H1 (cell line): Measurements from ENCODE around the gene BCL2L14. TPM values are rescaled to one million over a fixed set of nuclear protein-coding genes. Genes with fewer than 3 reads are reported as not detected.

Experiments
- CTCF ChIA-PET: fragments of 300-600 bp; sonication (Branson Sonifier 250); formaldehyde crosslinking; loops from one replicate; lab custom pipeline; 2021; ENCODE audit not compliant: partially characterized antibody; lab: Charles Lee
- POLR2A ChIA-PET: fragments of 300-600 bp; sonication (Branson Sonifier 250); formaldehyde crosslinking; loops from one replicate; lab custom pipeline; 2021; ENCODE audit warnings: inconsistent platforms; ENCODE audit not compliant: partially characterized antibody; lab: Charles Lee
- DNase-seq, 2 experiments: peaks; one replicate each; pipeline versions ENCODE4 v3.0.0 to v3.0.0-alpha.2; 2010 to 2022; ENCODE audit warnings: low spot score in 2 of 2, low read depth in 1 of 2, mixed read lengths in 1 of 2
- FAIRE-seq: peaks from 2 replicates; lab custom pipeline; 2011; peaks lifted over from hg19 to GRCh38; lab: Jason Lieb, UNC
- H2AFZ ChIP-seq: 2 replicates; pipeline ENCODE4 v1.8.1; 2012; ENCODE audit warnings: low read length, inconsistent platforms
- H2AK5ac ChIP-seq: 2 replicates; pipeline ENCODE4 v1.6.1; 2013; ENCODE audit warnings: low read depth, low read length
- H2BK120ac ChIP-seq: replicated peaks from 2 replicates; pipeline ENCODE3; 2013; ENCODE audit warnings: low read depth, low read length, inconsistent platforms
- H2BK12ac ChIP-seq: 2 replicates; pipeline ENCODE4 v1.6.1; 2013; ENCODE audit warnings: low read depth, low read length
- H2BK15ac ChIP-seq: 2 replicates; pipeline ENCODE4 v1.6.1; 2013; ENCODE audit warnings: low read length
- H2BK20ac ChIP-seq: 2 replicates; pipeline ENCODE4 v1.6.1; 2013; ENCODE audit warnings: low read length
- H2BK5ac ChIP-seq: 2 replicates; pipeline ENCODE4 v1.6.1; 2013; ENCODE audit warnings: low read depth, low read length
- H3K14ac ChIP-seq: 2 replicates; pipeline ENCODE4 v1.6.1; 2013; ENCODE audit warnings: inconsistent platforms; ENCODE audit not compliant: insufficient read length
- H3K18ac ChIP-seq: 2 replicates; pipeline ENCODE4 v1.6.1; 2013; ENCODE audit warnings: low read length; ENCODE audit errors: extremely low read depth
- H3K23ac ChIP-seq: 2 replicates; pipeline ENCODE4 v1.6.1; 2013; ENCODE audit warnings: inconsistent platforms; ENCODE audit not compliant: insufficient read length
- H3K23me2 ChIP-seq: 2 replicates; pipeline ENCODE4 v1.6.1; 2013; ENCODE audit warnings: low read depth, low read length
- H3K27ac ChIP-seq: 2 replicates; pipeline ENCODE4 v1.6.1; 2011; ENCODE audit warnings: low read depth, low read length, inconsistent platforms
- H3K27me3 ChIP-seq, 4 experiments: replicated peaks in 1 of 4; 1 replicate in 1 of 4; 2 replicates in 3 of 4; pipeline versions ENCODE4 v1.6.1 to v1.8.1; 2011 to 2013; ENCODE audit warnings: low read length in 3 of 4, mild to moderate bottlenecking in 3 of 4, inconsistent platforms in 2 of 4, mixed read lengths in 2 of 4, moderate library complexity in 1 of 4; ENCODE audit not compliant: control insufficient read depth in 3 of 4, insufficient read depth in 3 of 4; ENCODE audit errors: extremely low read depth in 1 of 4
- H3K36me3 ChIP-seq, 4 experiments: 2 replicates each; pipeline versions ENCODE4 v1.6.1 to v1.8.1; 2011 to 2013; ENCODE audit warnings: mild to moderate bottlenecking in 4 of 4, low read length in 3 of 4, moderate library complexity in 2 of 4, control low read depth in 1 of 4, inconsistent platforms in 1 of 4; ENCODE audit not compliant: insufficient read depth in 4 of 4, control insufficient read depth in 2 of 4
- H3K4ac ChIP-seq: replicated peaks from 2 replicates; pipeline ENCODE3; 2013; ENCODE audit warnings: low read length, low read depth, mixed read lengths, inconsistent platforms; ENCODE audit not compliant: insufficient read length
- H3K4me1 ChIP-seq, 4 experiments: replicated peaks in 1 of 4; 1 replicate in 1 of 4; 2 replicates in 3 of 4; pipeline versions ENCODE4 v1.6.1 to v1.8.1; 2011 to 2013; ENCODE audit warnings: low read length in 3 of 4, inconsistent platforms in 2 of 4, mixed read lengths in 1 of 4; ENCODE audit not compliant: insufficient read depth in 4 of 4, control insufficient read depth in 3 of 4
- H3K4me2 ChIP-seq, 2 experiments: 2 replicates each; pipeline versions ENCODE4 v1.6.1 to v1.8.1; 2011 to 2013; ENCODE audit warnings: low read depth in 2 of 2, low read length in 2 of 2, control low read depth in 1 of 2, inconsistent platforms in 1 of 2, mild to moderate bottlenecking in 1 of 2; ENCODE audit not compliant: insufficient read depth in 1 of 2
- H3K4me3 ChIP-seq, 4 experiments: fragments of 200-600, 300-600 bp in 1 of 4; sonication (generic), shearing (Covaris generic), sonication (Bioruptor Twin) in 1 of 4; 2 replicates each; pipeline versions ENCODE4 v1.5.1 to v1.8.1; 2011 to 2016; ENCODE audit warnings: low read length in 4 of 4, low read depth in 3 of 4, control low read depth in 2 of 4, inconsistent platforms in 2 of 4, mild to moderate bottlenecking in 2 of 4, mixed read lengths in 1 of 4, moderate library complexity in 1 of 4; ENCODE audit not compliant: insufficient read depth in 2 of 4; ENCODE audit errors: extremely low read depth in 1 of 4
- H3K56ac ChIP-seq: replicated peaks from 2 replicates; pipeline ENCODE3; 2013; ENCODE audit warnings: low read depth, mild to moderate bottlenecking, mixed read lengths, low read length, inconsistent platforms; ENCODE audit not compliant: insufficient read length
- H3K79me1 ChIP-seq: 2 replicates; pipeline ENCODE4 v1.6.1; 2013; ENCODE audit warnings: low read depth, low read length, control low read depth
- H3K79me2 ChIP-seq, 2 experiments: 2 replicates each; pipeline versions ENCODE4 v1.6.1 to v1.8.1; 2012 to 2013; ENCODE audit warnings: low read length in 2 of 2, mild to moderate bottlenecking in 2 of 2, inconsistent platforms in 1 of 2; ENCODE audit not compliant: insufficient read depth in 2 of 2, control insufficient read depth in 1 of 2
- H3K9ac ChIP-seq, 4 experiments: replicated peaks in 1 of 4; 1 replicate in 1 of 4; 2 replicates in 3 of 4; pipeline versions ENCODE4 v1.6.1 to v1.8.1; 2011 to 2013; ENCODE audit warnings: low read depth in 3 of 4, low read length in 3 of 4, control low read depth in 2 of 4, mild to moderate bottlenecking in 2 of 4, moderate library complexity in 2 of 4, inconsistent platforms in 1 of 4; ENCODE audit errors: extremely low read depth in 1 of 4
- H3K9me3 ChIP-seq, 2 experiments: 2 replicates each; pipeline versions ENCODE4 v1.6.1 to v1.8.1; 2012 to 2013; ENCODE audit warnings: mild to moderate bottlenecking in 2 of 2, moderate library complexity in 2 of 2, control low read depth in 1 of 2, inconsistent platforms in 1 of 2, low read depth in 1 of 2, low read length in 1 of 2, mixed read lengths in 1 of 2; ENCODE audit not compliant: insufficient read depth in 2 of 2
- H4K20me1 ChIP-seq, 2 experiments: replicated peaks in 1 of 2; 2 replicates each; pipeline versions ENCODE3 to v1.8.1; 2011 to 2013; ENCODE audit warnings: inconsistent platforms in 2 of 2, low read length in 2 of 2, mild to moderate bottlenecking in 1 of 2; ENCODE audit not compliant: insufficient read depth in 2 of 2, control insufficient read depth in 1 of 2
- H4K5ac ChIP-seq: 2 replicates; pipeline ENCODE4 v1.6.1; 2013; ENCODE audit warnings: low read length, low read depth, mixed read lengths, inconsistent platforms; ENCODE audit not compliant: insufficient read length
- H4K8ac ChIP-seq: 2 replicates; pipeline ENCODE4 v1.8.0; 2013; ENCODE audit warnings: mild to moderate bottlenecking, moderate library complexity, low read length, inconsistent platforms; ENCODE audit not compliant: insufficient read depth; ENCODE audit errors: extremely low read depth
- H4K91ac ChIP-seq: replicated peaks from 2 replicates; pipeline ENCODE3; 2013; ENCODE audit warnings: low read length, mixed read lengths, inconsistent platforms; ENCODE audit not compliant: insufficient read length
- BACH1 ChIP-seq: IDR thresholded peaks from 2 replicates; pipeline ENCODE4 v1.6.1; 2012; ENCODE audit warnings: low read length, improper control_type of control experiment
- CBX8 ChIP-seq: fragments of 300-800, 300-1000 bp; sonication (generic); IDR thresholded peaks from 2 replicates; pipeline ENCODE4 v1.7.1; 2016; ENCODE audit warnings: low read depth, low read length, borderline replicate concordance
- CEBPB ChIP-seq: IDR thresholded peaks from 2 replicates; pipeline ENCODE4 v1.6.1; 2012; ENCODE audit warnings: low read depth, low read length
- CREB1 ChIP-seq: IDR thresholded peaks from 2 replicates; pipeline ENCODE4 v1.6.1; 2012; ENCODE audit warnings: inconsistent platforms
- EZH2 ChIP-seq: fragments of 200-600 bp; sonication (generic); IDR thresholded peaks from 2 replicates; pipeline ENCODE4 v1.7.1; 2012; ENCODE audit warnings: low read depth, mild to moderate bottlenecking, moderate library complexity, low read length, inconsistent platforms; ENCODE audit not compliant: severe bottlenecking
- GTF2F1 ChIP-seq: IDR thresholded peaks from 2 replicates; pipeline ENCODE4 v1.6.1; 2012; ENCODE audit warnings: low read depth, low read length, improper control_type of control experiment, borderline replicate concordance
- KDM1A ChIP-seq: fragments of 200-600, 300-600 bp; sonication (generic); IDR thresholded peaks from 2 replicates; pipeline ENCODE4 v1.7.1; 2016; ENCODE audit warnings: mild to moderate bottlenecking, low read length, borderline replicate concordance
- NANOG ChIP-seq: IDR thresholded peaks from 2 replicates; pipeline ENCODE4 v1.6.1; 2011; ENCODE audit warnings: low read length, low read depth, mild to moderate bottlenecking, inconsistent platforms; ENCODE audit not compliant: insufficient read depth, poor library complexity, severe bottlenecking
- NRF1 ChIP-seq: IDR thresholded peaks from 2 replicates; pipeline ENCODE4 v1.6.1; 2011; ENCODE audit warnings: mild to moderate bottlenecking, low read depth, low read length, improper control_type of control experiment
- POLR2AphosphoS5 ChIP-seq: IDR thresholded peaks from 2 replicates; pipeline ENCODE4 v1.6.1; 2011; ENCODE audit warnings: low read depth, low read length
- RNF2 ChIP-seq: fragments of 200-900, 300-1000 bp; sonication (generic); IDR thresholded peaks from 2 replicates; pipeline ENCODE4 v1.7.1; 2016; ENCODE audit warnings: borderline replicate concordance, low read depth, mild to moderate bottlenecking, antibody characterized with exemption, low read length; ENCODE audit not compliant: poor library complexity, severe bottlenecking; ENCODE audit errors: missing control alignments
- TAF1 ChIP-seq: IDR thresholded peaks from 2 replicates; pipeline ENCODE4 v1.6.1; 2011; ENCODE audit warnings: mild to moderate bottlenecking, low read depth, low read length
- TCF12 ChIP-seq: IDR thresholded peaks from 2 replicates; pipeline ENCODE4 v1.6.1; 2011; ENCODE audit warnings: low read depth, mild to moderate bottlenecking, low read length
- WGBS, 2 experiments: shearing (Covaris generic) in 1 of 2; methylation state at CpG; one replicate each; pipeline versions ENCODE4 v1.1.6 to v1.1.7; 2013 to 2015; ENCODE audit warnings: low lambda C conversion rate in 2 of 2, mixed read lengths in 2 of 2, inconsistent platforms in 1 of 2, low coverage in 1 of 2, missing lambda C conversion rate in 1 of 2; ENCODE audit not compliant: insufficient replicate concordance in 2 of 2, insufficient coverage in 1 of 2, insufficient read length in 1 of 2; ENCODE audit errors: extremely low coverage in 1 of 2, missing lambda C conversion rate in 1 of 2; 5-methylcytosine and 5-hydroxymethylcytosine counted together
- polyA plus RNA-seq, 7 experiments: library from polyadenylated mRNA; depleted of rRNA in 3 of 7; stranded (reverse) in 5 of 7; unstranded in 2 of 7; fragments of >200 nt in 5 of 7; fragments of 200-250 nt in 2 of 7; gene quantifications; 1 replicate in 5 of 7; 2 replicates in 1 of 7; 4 replicates in 1 of 7; pipeline versions ENCODE4 v1.2.1 to v1.2.3, GENCODE V29; 2011 to 2013; ENCODE audit warnings: missing spikeins in 2 of 7, mixed read lengths in 2 of 7
- total RNA-seq: library from RNA; stranded (reverse); fragmentation: NEBNext Ultra II Directional; extraction: Animal tissue kit (Norgen Biotek cat#: 25700); gene quantifications from 2 replicates; pipeline ENCODE4 v1.2.1, GENCODE V29; 2021

The BCL2L14 gene
- total and polyA plus RNA-seq, 2 of the 8 experiments (the other 6 are each of a cell fraction or from before 2014, with no cell fraction given), result 0.80 to 2.4 TPM

DNA sequence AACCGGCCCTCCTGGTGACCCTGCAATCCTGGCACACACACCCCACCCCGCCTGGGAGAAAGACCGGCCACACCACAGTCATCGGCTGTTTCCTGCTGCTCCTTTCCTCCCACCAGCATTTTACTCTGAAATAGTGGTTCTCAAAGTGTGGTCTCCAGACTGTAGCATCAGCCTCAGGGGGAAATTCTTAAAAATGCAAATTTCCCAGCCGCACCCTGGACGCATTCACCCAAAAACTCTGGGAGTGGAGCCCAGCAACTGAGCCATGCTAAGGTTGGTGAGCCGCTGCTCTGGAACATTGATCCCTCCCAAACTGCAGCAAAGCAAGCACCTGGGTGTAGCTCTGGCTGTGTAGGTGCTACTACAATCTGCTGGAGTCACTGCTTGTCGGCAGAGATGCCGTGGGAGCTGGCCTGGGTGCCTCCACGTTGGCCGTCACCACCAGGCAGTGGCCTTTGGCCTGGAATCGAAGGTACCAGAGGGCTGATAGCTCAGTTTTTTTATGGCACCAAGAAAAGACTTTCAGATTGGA lies 38.4 kb upstream of the BCL2L14 start:
- Histone ChIP-seq H4K8ac (peak overlapping the region; percentile 38; the same call in 1 of the 2 replicates), H3K27ac (no peak overlapping the region), H3K4me2 (peak overlapping the region in 1 of 2 experiments; percentile 44; a peak in 1 of 4 replicates), H2AK5ac (no peak overlapping the region), H3K9ac (no peak overlapping the region), H3K23ac (no peak overlapping the region), H3K18ac (no peak overlapping the region), H2BK20ac (no peak overlapping the region), H4K91ac (peak overlapping the region; percentile 49), H2BK12ac (peak overlapping the region; percentile 96; the same call in 1 of the 2 replicates), H3K4me1 (peaks cover 0 to 3% (median 1%) of the 10 kb centered on the region in 4 experiments; a peak in 2 of 7 replicates), H3K14ac (no peak overlapping the region), H3K27me3 (no peaks in the 10 kb centered on the region; a peak in 2 of 7 replicates), H3K23me2 (no peaks in the 10 kb centered on the region), H2AFZ (peak overlapping the region; percentile 24; the same call in 1 of the 2 replicates), H4K20me1 (no peaks in the 10 kb centered on the region), H2BK5ac (no peak overlapping the region), H3K79me1 (no peaks in the 10 kb centered on the region), H3K56ac (no peak overlapping the region), H3K4me3 (no peak overlapping the region), H3K79me2 (no peaks in the 10 kb centered on the region), H2BK15ac (0 out of 2 replicates have a peak overlapping the region, but pooled peaks have one; percentile 77), H4K5ac (peak overlapping the region; percentile 9), H3K4ac (no peak overlapping the region), H2BK120ac (no peak overlapping the region), H3K9me3 (no peaks in the 10 kb centered on the region), H3K36me3 (no peaks in the 10 kb centered on the region)
- FAIRE-seq, result no peak
- ChIA-PET CTCF (interaction anchor here (0.7 to 3.8 kb wide), 32 partner anchors 10 to 547 kb away, joined by 3 to 43 read pairs (median 3); no protein-coding TSS in a partner anchor), POLR2A (interaction anchor here (0.6 to 2.3 kb wide), 3 partner anchors 234 to 480 kb away, joined by 3 to 7 read pairs (median 3); partner anchors contain the start of gene LRP6)
- 83% methylated on average over 11 of the region's 12 CpGs; no CpG with 5 or more reads in 1 of the 2 experiments for WGBS, 2 experiments
- DNase-seq, result peak in 1 of 2 experiments; percentile 41
- no peak for TF ChIP-seq CREB1
- no peak for TF ChIP-seq NANOG
- TF ChIP-seq GTF2F1, result no peak
- no peak for TF ChIP-seq POLR2AphosphoS5
- TF ChIP-seq TCF12, result no peak
- no peak for TF ChIP-seq RNF2
- TF ChIP-seq KDM1A, result no peak
- no peak for TF ChIP-seq TAF1
- TF ChIP-seq CEBPB, result no peak
- TF ChIP-seq BACH1, result no peak
- no peak for TF ChIP-seq NRF1
- no peak for TF ChIP-seq CBX8
- TF ChIP-seq EZH2, result no peak
